ENCODE measurements around the gene RNU6-1.
A peak's percentile ranks its signal among the peaks of the same experiment; 100 is the strongest.

The RNU6-1 gene

GRCh38 chr15:67835297-67836133, 4.3 kb downstream of the RNU6-1 start:
- H3K27ac ChIP-seq = no peak overlapping the region
- H3K4me3 ChIP-seq = peak overlapping the region; percentile 67
- no peak overlapping the region for H3K9ac ChIP-seq
- peaks cover 86% of the 10 kb centered on the region for H3K27me3 ChIP-seq
- H3K4me1 ChIP-seq = peaks cover 56% of the 10 kb centered on the region
- H3K4me2 ChIP-seq = peak overlapping the region; percentile 96
- peaks cover 30% of the 10 kb centered on the region for H4K20me1 ChIP-seq
- TF ChIP-seq Cebpa-rat (IDR thresholded peaks at IDR 0.05) = no peak
- peaks cover 4% of the 10 kb centered on the region for H3K9me3 ChIP-seq
- H3K36me3 ChIP-seq = no peaks in the 10 kb centered on the region

GRCh38 chr15:67834581-67835296, 5.1 kb downstream of the RNU6-1 start:
- Histone ChIP-seq H3K27ac (no peak overlapping the region), H3K4me2 (peak overlapping the region; percentile 96)

GRCh38 chr15:67833710-67834511, 5.9 kb downstream of the RNU6-1 start:
- no peak for TF ChIP-seq Cebpa-rat (IDR thresholded peaks at IDR 0.05)
- Histone ChIP-seq H3K36me3 (no peaks in the 10 kb centered on the region), H3K9ac (0 out of 2 replicates have a peak overlapping the region, but pooled peaks have one; percentile 6), H3K4me1 (peaks cover 51% of the 10 kb centered on the region), H3K9me3 (peaks cover 20% of the 10 kb centered on the region), H4K20me1 (peaks cover 30% of the 10 kb centered on the region), H3K4me3 (peak overlapping the region; percentile 67), H3K4me2 (peak overlapping the region; percentile 96), H3K27ac (no peak overlapping the region), H3K27me3 (peaks cover 100% of the 10 kb centered on the region)

More at GRCh38 chr15:67834581-67835296, 5.1 kb downstream of the RNU6-1 start:
- peaks cover 94% of the 10 kb centered on the region for H3K27me3 ChIP-seq
- peaks cover 56% of the 10 kb centered on the region for H3K4me1 ChIP-seq
- peak overlapping the region; percentile 67 for H3K4me3 ChIP-seq
- H3K36me3 ChIP-seq = no peaks in the 10 kb centered on the region
- H4K20me1 ChIP-seq = peaks cover 30% of the 10 kb centered on the region
- peaks cover 12% of the 10 kb centered on the region for H3K9me3 ChIP-seq
- no peak for TF ChIP-seq Cebpa-rat (IDR thresholded peaks at IDR 0.05)
- 0 out of 2 replicates have a peak overlapping the region, but pooled peaks have one; percentile 6 for H3K9ac ChIP-seq

DNA sequence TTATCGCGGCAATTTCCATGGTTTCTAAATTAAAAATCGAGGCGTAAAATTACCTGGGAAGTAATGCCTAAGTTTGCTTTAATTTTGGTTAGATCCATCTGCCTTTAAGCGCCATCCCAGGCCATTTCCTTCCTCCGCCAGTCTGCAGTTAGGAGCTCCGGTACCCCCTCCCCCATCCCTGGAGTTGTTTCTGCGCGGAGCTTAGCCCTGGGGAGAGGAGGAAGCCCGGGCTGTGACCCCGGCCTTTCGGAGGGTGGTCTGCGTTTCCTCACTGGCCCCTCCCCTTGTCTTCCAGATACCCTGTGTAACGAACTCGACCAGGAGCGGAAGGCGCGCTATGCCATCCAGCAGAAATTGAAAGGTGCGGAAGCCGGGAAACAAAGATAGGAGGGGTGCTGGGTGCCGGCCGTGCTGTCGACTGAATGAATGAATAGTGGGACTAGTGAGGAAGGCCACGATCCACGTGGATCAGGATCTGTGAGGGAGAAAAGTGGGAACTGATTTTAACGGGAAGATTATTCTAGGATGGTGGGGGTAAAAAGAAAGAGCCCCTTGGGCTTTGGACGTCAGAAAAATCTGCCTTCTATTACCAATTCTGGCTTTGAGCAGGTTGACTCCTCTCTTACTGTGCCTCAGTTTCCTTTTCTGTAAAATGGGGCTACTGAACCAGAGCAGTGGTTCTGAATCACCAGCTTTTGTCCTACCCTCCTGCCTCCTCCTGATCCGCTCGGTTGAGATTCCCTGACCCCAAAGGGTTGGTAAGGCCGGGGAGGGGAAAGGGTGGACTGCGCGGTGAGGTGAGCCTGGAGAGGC, 6.7 kb downstream of the RNU6-1 start:
- H3K9me3 ChIP-seq = peaks cover 29% of the 10 kb centered on the region
- peaks cover 30% of the 10 kb centered on the region for H4K20me1 ChIP-seq
- H3K27me3 ChIP-seq = peaks cover 100% of the 10 kb centered on the region
- H3K4me2 ChIP-seq = peak overlapping the region; percentile 96
- TF ChIP-seq Cebpa-rat (IDR thresholded peaks at IDR 0.05) = no peak
- peaks cover 44% of the 10 kb centered on the region for H3K4me1 ChIP-seq
- no peak overlapping the region for H3K9ac ChIP-seq
- H3K27ac ChIP-seq = no peak overlapping the region
- peak overlapping the region; percentile 67 for H3K4me3 ChIP-seq
- no peaks in the 10 kb centered on the region for H3K36me3 ChIP-seq

DNA sequence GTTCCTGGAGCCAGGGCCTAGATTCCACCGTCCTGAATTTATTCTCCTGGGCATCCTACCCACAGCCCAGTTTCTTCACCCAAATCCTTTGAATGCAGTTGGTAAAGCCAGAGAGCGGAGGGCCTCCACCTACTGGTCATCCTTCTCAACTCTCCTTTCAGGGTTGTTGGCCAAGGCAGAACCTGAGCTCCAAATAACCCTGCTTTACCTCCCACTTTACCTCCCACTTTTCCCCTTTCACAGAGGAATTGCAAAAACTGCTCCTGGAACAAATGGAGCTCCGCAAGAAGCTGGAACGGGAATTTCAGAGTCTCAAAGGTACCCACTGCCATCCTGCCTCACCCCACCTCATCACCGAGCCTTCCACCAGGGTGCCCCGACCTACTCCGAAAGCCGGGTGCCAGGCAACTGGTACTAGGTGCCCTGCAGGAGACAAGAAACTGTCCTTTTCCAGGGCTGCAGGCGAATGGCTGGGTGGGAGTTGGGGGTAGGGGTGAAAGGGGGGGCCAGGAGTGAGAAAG, 7.8 kb downstream of the RNU6-1 start:
- Histone ChIP-seq H3K9me3 (peaks cover 39% of the 10 kb centered on the region), H3K27ac (no peak overlapping the region), H3K4me2 (peak overlapping the region; percentile 96), H3K36me3 (no peaks in the 10 kb centered on the region), H3K9ac (no peak overlapping the region), H3K4me1 (peaks cover 44% of the 10 kb centered on the region), H3K4me3 (no peak overlapping the region), H4K20me1 (peaks cover 30% of the 10 kb centered on the region), H3K27me3 (peaks cover 99% of the 10 kb centered on the region)
- TF ChIP-seq Cebpa-rat (IDR thresholded peaks at IDR 0.05) = no peak

- no peak overlapping the region for H3K27ac ChIP-seq
- H4K20me1 ChIP-seq = peaks cover 30% of the 10 kb centered on the region
- no peak for TF ChIP-seq Cebpa-rat (IDR thresholded peaks at IDR 0.05)
- H3K36me3 ChIP-seq = no peaks in the 10 kb centered on the region
- peaks cover 44% of the 10 kb centered on the region for H3K4me1 ChIP-seq
- no peak overlapping the region for H3K4me2 ChIP-seq
- H3K27me3 ChIP-seq = peaks cover 99% of the 10 kb centered on the region
- H3K9ac ChIP-seq = no peak overlapping the region
- peaks cover 46% of the 10 kb centered on the region for H3K9me3 ChIP-seq
- no peak overlapping the region for H3K4me3 ChIP-seq
Observed at GRCh38 chr15:67831363-67831762, 8.5 kb downstream of the RNU6-1 start.

- Histone ChIP-seq H3K27ac (no peak overlapping the region), H3K9ac (no peak overlapping the region), H3K4me3 (no peak overlapping the region), H3K4me1 (peaks cover 30% of the 10 kb centered on the region), H4K20me1 (peaks cover 20% of the 10 kb centered on the region; the same call in 1 of the 2 replicates), H3K27me3 (peaks cover 99% of the 10 kb centered on the region), H3K4me2 (no peak overlapping the region), H3K36me3 (0 out of 2 replicates have a peak, but pooled peaks cover 4% of the 10 kb centered on the region), H3K9me3 (peaks cover 60% of the 10 kb centered on the region)
- TF ChIP-seq Cebpa-rat (IDR thresholded peaks at IDR 0.05) = no peak
Observed at GRCh38 chr15:67829647-67830504, 10.0 kb downstream of the RNU6-1 start.

Measured in BLaER1 (cell line).